GM12878 (cell line): ENCODE data around the gene NIN.

Experiments used
- CHD4 ChIP-seq: fragments of 200-600 bp; sonication (generic); IDR thresholded peaks from 2 replicates; pipeline ENCODE4 v1.6.1; 2016; ENCODE audit warnings: mild to moderate bottlenecking
- TF ChIP-seq, protein P1 (sequence below): fragments of 450-650 bp; IDR thresholded peaks from 2 replicates; pipeline ENCODE4 v1.6.1; 2017; ENCODE audit warnings: mild to moderate bottlenecking
- TF ChIP-seq, protein P2 (sequence below): IDR thresholded peaks from 2 replicates; pipeline ENCODE4 v1.6.1; 2012; ENCODE audit warnings: low read depth, low read length, improper control_type of control experiment

DNA sequence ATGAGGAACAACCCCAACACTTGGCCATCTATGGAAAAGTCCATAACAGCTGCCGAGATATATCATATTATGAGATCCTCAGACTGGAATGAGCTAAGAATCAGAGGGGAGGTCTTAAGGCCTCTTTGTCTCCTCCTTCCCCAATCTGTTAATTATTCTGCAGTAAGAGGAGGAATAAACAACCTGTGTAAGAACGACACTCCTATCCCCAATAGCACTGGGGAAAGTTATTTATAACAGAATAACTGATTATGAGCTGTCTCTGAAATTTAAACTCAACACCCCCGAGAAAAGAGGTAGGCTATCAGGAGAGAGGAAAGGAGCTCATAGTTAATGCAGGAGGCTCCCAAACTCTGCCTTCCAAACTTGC is 68.0 kb downstream of the NIN start:
- TF ChIP-seq, protein P1, sequence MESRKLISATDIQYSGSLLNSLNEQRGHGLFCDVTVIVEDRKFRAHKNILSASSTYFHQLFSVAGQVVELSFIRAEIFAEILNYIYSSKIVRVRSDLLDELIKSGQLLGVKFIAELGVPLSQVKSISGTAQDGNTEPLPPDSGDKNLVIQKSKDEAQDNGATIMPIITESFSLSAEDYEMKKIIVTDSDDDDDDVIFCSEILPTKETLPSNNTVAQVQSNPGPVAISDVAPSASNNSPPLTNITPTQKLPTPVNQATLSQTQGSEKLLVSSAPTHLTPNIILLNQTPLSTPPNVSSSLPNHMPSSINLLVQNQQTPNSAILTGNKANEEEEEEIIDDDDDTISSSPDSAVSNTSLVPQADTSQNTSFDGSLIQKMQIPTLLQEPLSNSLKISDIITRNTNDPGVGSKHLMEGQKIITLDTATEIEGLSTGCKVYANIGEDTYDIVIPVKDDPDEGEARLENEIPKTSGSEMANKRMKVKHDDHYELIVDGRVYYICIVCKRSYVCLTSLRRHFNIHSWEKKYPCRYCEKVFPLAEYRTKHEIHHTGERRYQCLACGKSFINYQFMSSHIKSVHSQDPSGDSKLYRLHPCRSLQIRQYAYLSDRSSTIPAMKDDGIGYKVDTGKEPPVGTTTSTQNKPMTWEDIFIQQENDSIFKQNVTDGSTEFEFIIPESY: no peak
- no peak for TF ChIP-seq CHD4
- TF ChIP-seq, protein P2, sequence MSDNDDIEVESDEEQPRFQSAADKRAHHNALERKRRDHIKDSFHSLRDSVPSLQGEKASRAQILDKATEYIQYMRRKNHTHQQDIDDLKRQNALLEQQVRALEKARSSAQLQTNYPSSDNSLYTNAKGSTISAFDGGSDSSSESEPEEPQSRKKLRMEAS: no peak
